Endodermal cell (in vitro differentiated cells): Measurements from ENCODE around the gene DIRAS3. TPM values are rescaled to one million over a fixed set of nuclear protein-coding genes. Genes with fewer than 3 reads are reported as not detected.
A peak's percentile ranks its signal among the peaks of the same experiment; 100 is the strongest.

Experiments used
- DNase-seq: peaks from one replicate; pipeline ENCODE4 v3.0.0-alpha.2; 2017
- H3K27ac ChIP-seq: 2 replicates; pipeline ENCODE4 v1.5.1; 2013; ENCODE audit warnings: mild to moderate bottlenecking, low read depth, low read length, moderate library complexity
- H3K27me3 ChIP-seq: 2 replicates; pipeline ENCODE4 v1.6.1; 2013; ENCODE audit warnings: mild to moderate bottlenecking, low read length, moderate library complexity; ENCODE audit not compliant: insufficient read depth, control insufficient read depth, poor library complexity, severe bottlenecking
- H3K36me3 ChIP-seq: 2 replicates; pipeline ENCODE4 v1.7.0; 2013; ENCODE audit warnings: mild to moderate bottlenecking, low read length, moderate library complexity; ENCODE audit not compliant: control insufficient read depth, insufficient read depth
- H3K4me1 ChIP-seq: one replicate; pipeline ENCODE4 v1.7.0; 2013; ENCODE audit warnings: low read length; ENCODE audit not compliant: control insufficient read depth, insufficient read depth
- H3K4me3 ChIP-seq: 2 replicates; pipeline ENCODE4 v1.5.1; 2013; ENCODE audit warnings: mild to moderate bottlenecking, low read length, moderate library complexity
- H3K9ac ChIP-seq: 2 replicates; pipeline ENCODE4 v1.6.1; 2013; ENCODE audit warnings: mild to moderate bottlenecking, low read length, moderate library complexity; ENCODE audit not compliant: poor library complexity, severe bottlenecking; ENCODE audit errors: extremely low read depth
- H3K9me3 ChIP-seq: 2 replicates; pipeline ENCODE4 v1.6.1; 2013; ENCODE audit warnings: mild to moderate bottlenecking, low read length, moderate library complexity; ENCODE audit not compliant: control insufficient read depth
- H3K27ac Mint-ChIP-seq: 2 replicates; pipeline ENCODE4 v1.8.0; 2020; ENCODE audit warnings: mixed read lengths
- H3K27me3 Mint-ChIP-seq: 2 replicates; pipeline ENCODE4 v1.8.0; 2021; ENCODE audit warnings: mild to moderate bottlenecking, mixed read lengths; ENCODE audit not compliant: insufficient read depth
- H3K36me3 Mint-ChIP-seq: 2 replicates; pipeline ENCODE4 v1.8.0; 2020; ENCODE audit warnings: low read depth, mixed read lengths
- H3K4me1 Mint-ChIP-seq: 2 replicates; pipeline ENCODE4 v1.8.0; 2020; ENCODE audit warnings: mixed read lengths
- H3K4me3 Mint-ChIP-seq: 2 replicates; pipeline ENCODE4 v1.8.0; 2020; ENCODE audit warnings: mild to moderate bottlenecking, moderate library complexity, mixed read lengths
- H3K9me3 Mint-ChIP-seq: 2 replicates; pipeline ENCODE4 v1.8.0; 2020; ENCODE audit warnings: mild to moderate bottlenecking, mixed read lengths
- WGBS, 2 experiments: methylation state at CpG; one replicate each; pipeline versions ENCODE4 v1.1.5 to v1.1.7; 2013; ENCODE audit warnings: missing lambda C conversion rate in 2 of 2, mixed read lengths in 1 of 2; ENCODE audit not compliant: insufficient coverage in 1 of 2, insufficient read length in 1 of 2; 5-methylcytosine and 5-hydroxymethylcytosine counted together
- total RNA-seq, 2 donors: library from RNA; stranded (reverse); fragmentation: NEBNext Ultra II Directional in 1 of 2; extraction: Animal tissue kit (Norgen Biotek cat#: 25700) in 1 of 2; gene quantifications; 2 replicates in 1 of 2; 3 replicates in 1 of 2; pipeline ENCODE4 v1.2.1, GENCODE V29; 2021
- TF ChIP-seq, protein P1 (sequence below): fragments of 200-600 bp; sonication (generic); conservative IDR thresholded peaks from 2 replicates; pipeline ENCODE4 v1.5.0; 2021; ENCODE audit warnings: antibody characterized with exemption, mild to moderate bottlenecking

The DIRAS3 gene
- total RNA-seq, 2 donors from 2014 or later: 0.35 to 0.84 TPM

DNA sequence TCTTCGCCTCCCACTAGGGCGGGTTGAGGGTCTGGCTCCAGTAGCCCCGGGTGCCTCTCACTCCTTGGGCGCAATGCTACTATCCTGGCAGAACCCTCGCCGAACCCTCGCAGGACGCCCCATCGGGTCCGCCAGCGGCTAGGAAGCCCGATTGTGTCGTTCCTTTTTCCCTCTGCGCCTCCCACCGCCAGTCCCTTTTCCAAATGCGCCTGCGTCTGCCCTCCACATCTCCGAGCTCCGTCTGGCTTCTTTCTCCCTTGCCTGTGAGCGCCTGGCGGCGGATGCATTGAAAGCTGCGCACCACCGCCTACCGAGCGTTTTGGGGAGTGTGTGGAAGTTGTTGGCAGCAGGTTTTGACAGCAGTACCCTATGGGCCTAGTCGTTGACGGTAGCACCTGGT lies 1.0 kb upstream of the DIRAS3 start:
- TF ChIP-seq, protein P1, sequence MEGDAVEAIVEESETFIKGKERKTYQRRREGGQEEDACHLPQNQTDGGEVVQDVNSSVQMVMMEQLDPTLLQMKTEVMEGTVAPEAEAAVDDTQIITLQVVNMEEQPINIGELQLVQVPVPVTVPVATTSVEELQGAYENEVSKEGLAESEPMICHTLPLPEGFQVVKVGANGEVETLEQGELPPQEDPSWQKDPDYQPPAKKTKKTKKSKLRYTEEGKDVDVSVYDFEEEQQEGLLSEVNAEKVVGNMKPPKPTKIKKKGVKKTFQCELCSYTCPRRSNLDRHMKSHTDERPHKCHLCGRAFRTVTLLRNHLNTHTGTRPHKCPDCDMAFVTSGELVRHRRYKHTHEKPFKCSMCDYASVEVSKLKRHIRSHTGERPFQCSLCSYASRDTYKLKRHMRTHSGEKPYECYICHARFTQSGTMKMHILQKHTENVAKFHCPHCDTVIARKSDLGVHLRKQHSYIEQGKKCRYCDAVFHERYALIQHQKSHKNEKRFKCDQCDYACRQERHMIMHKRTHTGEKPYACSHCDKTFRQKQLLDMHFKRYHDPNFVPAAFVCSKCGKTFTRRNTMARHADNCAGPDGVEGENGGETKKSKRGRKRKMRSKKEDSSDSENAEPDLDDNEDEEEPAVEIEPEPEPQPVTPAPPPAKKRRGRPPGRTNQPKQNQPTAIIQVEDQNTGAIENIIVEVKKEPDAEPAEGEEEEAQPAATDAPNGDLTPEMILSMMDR: peak; percentile 67
- H3K4me3 Mint-ChIP-seq: peak overlapping the region; percentile 42
- Histone ChIP-seq H3K27ac (no peak overlapping the region), H3K36me3 (no peaks in the 10 kb centered on the region), H3K9ac (no peak overlapping the region), H3K4me3 (peak overlapping the region; percentile 70), H3K27me3 (peaks cover 48% of the 10 kb centered on the region), H3K9me3 (no peaks in the 10 kb centered on the region), H3K4me1 (no peaks in the 10 kb centered on the region)
- H3K4me1 Mint-ChIP-seq: peaks cover 6% of the 10 kb centered on the region
- H3K27me3 Mint-ChIP-seq: peaks cover 58% of the 10 kb centered on the region
- H3K27ac Mint-ChIP-seq: no peak overlapping the region
- no peaks in the 10 kb centered on the region for H3K36me3 Mint-ChIP-seq
- 53 to 65% methylated on average over 15 to 28 of the region's 28 CpGs for WGBS, 2 experiments
- DNase-seq: peak; percentile 90
- no peaks in the 10 kb centered on the region for H3K9me3 Mint-ChIP-seq

- Mint-ChIP-seq H3K27me3 (peaks cover 70% of the 10 kb centered on the region), H3K4me1 (peaks cover 4% of the 10 kb centered on the region), H3K9me3 (no peaks in the 10 kb centered on the region), H3K4me3 (no peak overlapping the region), H3K27ac (no peak overlapping the region), H3K36me3 (no peaks in the 10 kb centered on the region)
- Histone ChIP-seq H3K9ac (no peak overlapping the region), H3K27me3 (peaks cover 48% of the 10 kb centered on the region), H3K9me3 (no peaks in the 10 kb centered on the region), H3K4me3 (no peak overlapping the region), H3K27ac (no peak overlapping the region), H3K36me3 (no peaks in the 10 kb centered on the region), H3K4me1 (no peaks in the 10 kb centered on the region)
- TF ChIP-seq, protein P1: no peak
- WGBS, 2 experiments: 84 to 100% methylated on average over 1 to 3 of the region's 3 CpGs
- no peak for DNase-seq
Measured at GRCh38 chr1:68047659-68048026, 2.8 kb downstream of the DIRAS3 start.

GRCh38 chr1:68046885-68047658 lies 3.4 kb downstream of the DIRAS3 start:
- H3K4me1 ChIP-seq: no peaks in the 10 kb centered on the region
- H3K27ac Mint-ChIP-seq: no peak overlapping the region
- no peak overlapping the region for H3K9ac ChIP-seq
- peaks cover 4% of the 10 kb centered on the region for H3K4me1 Mint-ChIP-seq
- no peak overlapping the region for H3K27ac ChIP-seq
- TF ChIP-seq, protein P1: no peak
- H3K27me3 Mint-ChIP-seq: peaks cover 66% of the 10 kb centered on the region
- H3K4me3 Mint-ChIP-seq: no peak overlapping the region
- WGBS, 2 experiments: 80 to 86% methylated on average over 28 to 34 of the region's 34 CpGs
- H3K27me3 ChIP-seq: peaks cover 48% of the 10 kb centered on the region
- no peaks in the 10 kb centered on the region for H3K36me3 Mint-ChIP-seq
- no peaks in the 10 kb centered on the region for H3K9me3 Mint-ChIP-seq
- H3K36me3 ChIP-seq: no peaks in the 10 kb centered on the region
- no peak overlapping the region for H3K4me3 ChIP-seq
- H3K9me3 ChIP-seq: no peaks in the 10 kb centered on the region
- no peak for DNase-seq
